Lower leg skin (tissue), 4 donors: ENCODE measurements around the gene RIPPLY3. TPM values are rescaled to one million over a fixed set of nuclear protein-coding genes. Genes with fewer than 3 reads are reported as not detected.
"Not testable (repeated sequence)": the region's sequence is repeated elsewhere in the genome, so short reads cannot be mapped to it uniquely, and the experiment has no call there.

Experiments
- DNase-seq, 2 donors: peaks; one replicate each; pipeline ENCODE4 v3.0.0-alpha.2; 2019; ENCODE audit warnings: low spot score in 2 of 2
- H3K4me3 ChIP-seq: fragments of 200-600 bp; sonication (generic); 2 replicates; pipeline ENCODE4 v1.5.1; 2017; ENCODE audit warnings: mild to moderate bottlenecking, low read depth; ENCODE audit not compliant: poor library complexity, severe bottlenecking
- POLR2A ChIP-seq, 2 donors: fragments of 450-650 bp; IDR thresholded peaks; one replicate each; pipeline ENCODE4 v1.6.1; 2016 to 2017; ENCODE audit warnings: antibody characterized with exemption in 2 of 2, mild to moderate bottlenecking in 1 of 2, moderate library complexity in 1 of 2
- WGBS, 2 donors: methylation state at CpG; one replicate each; pipeline ENCODE4 v1.1.5; 2018; 5-methylcytosine and 5-hydroxymethylcytosine counted together
- intact Hi-C: fragments of 100-400 bp; cut with DNase I; formaldehyde crosslinking; loops from one replicate; pipeline ENCODE4 v1.15.0; 2023; ENCODE audit warnings: low total_unique reads
- total RNA-seq, 4 donors: library from RNA; depleted of rRNA; stranded (reverse); fragments of >200 nt; gene quantifications; one replicate each; pipeline ENCODE4 v1.1.0, GENCODE V29; 2016
- TF ChIP-seq, protein P1 (sequence below), 3 donors: fragments of 450-650 bp; IDR thresholded peaks; one replicate each; pipeline ENCODE4 v1.5.1; 2016; ENCODE audit warnings: antibody characterized with exemption in 3 of 3, mild to moderate bottlenecking in 3 of 3, moderate library complexity in 2 of 3

The RIPPLY3 gene
- total RNA-seq, 4 donors from 2014 or later: not detected

DNA sequence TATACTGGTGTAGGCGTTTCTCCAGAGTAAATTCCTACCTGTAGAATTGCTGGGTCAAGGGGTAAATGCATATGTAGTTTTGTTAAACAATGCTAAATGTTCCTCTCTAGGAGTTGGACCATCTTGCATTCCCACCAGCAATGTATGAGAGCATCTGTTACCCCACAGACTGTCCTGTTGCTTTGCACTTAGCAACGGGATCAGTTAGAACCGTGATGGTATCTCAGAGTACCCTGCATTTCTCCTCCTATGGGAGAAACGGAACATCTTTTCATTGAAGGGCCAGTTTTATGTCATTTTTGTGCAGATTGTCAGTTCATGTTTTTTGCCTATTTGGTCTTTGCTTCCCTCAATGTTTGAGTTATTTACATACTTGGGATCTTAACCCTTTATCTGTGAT lies 18.0 kb upstream of the RIPPLY3 start:
- no peak overlapping the region for H3K4me3 ChIP-seq
- 70 to 76% methylated on average over 4 of the region's 4 CpGs for WGBS, 2 donors
- TF ChIP-seq, protein P1, sequence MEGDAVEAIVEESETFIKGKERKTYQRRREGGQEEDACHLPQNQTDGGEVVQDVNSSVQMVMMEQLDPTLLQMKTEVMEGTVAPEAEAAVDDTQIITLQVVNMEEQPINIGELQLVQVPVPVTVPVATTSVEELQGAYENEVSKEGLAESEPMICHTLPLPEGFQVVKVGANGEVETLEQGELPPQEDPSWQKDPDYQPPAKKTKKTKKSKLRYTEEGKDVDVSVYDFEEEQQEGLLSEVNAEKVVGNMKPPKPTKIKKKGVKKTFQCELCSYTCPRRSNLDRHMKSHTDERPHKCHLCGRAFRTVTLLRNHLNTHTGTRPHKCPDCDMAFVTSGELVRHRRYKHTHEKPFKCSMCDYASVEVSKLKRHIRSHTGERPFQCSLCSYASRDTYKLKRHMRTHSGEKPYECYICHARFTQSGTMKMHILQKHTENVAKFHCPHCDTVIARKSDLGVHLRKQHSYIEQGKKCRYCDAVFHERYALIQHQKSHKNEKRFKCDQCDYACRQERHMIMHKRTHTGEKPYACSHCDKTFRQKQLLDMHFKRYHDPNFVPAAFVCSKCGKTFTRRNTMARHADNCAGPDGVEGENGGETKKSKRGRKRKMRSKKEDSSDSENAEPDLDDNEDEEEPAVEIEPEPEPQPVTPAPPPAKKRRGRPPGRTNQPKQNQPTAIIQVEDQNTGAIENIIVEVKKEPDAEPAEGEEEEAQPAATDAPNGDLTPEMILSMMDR (IDR thresholded peaks at IDR 0.05): no peak
- TF ChIP-seq POLR2A (IDR thresholded peaks at IDR 0.05): no peak
- intact Hi-C loops: no loop called here
- DNase-seq: peak in 1 of 2 donors; percentile 6

GRCh38 chr21:36989199-36989698 lies 17.3 kb upstream of the RIPPLY3 start:
- intact Hi-C loops, DNase-seq: not testable (repeated sequence)
- WGBS, 2 donors: 39 to 42% methylated on average over 22 of the region's 22 CpGs

GRCh38 chr21:36989699-36990507 lies 16.6 kb upstream of the RIPPLY3 start:
- H3K4me3 ChIP-seq: peak overlapping the region; percentile 39
- 3 to 8% methylated on average over 47 to 61 of the region's 97 CpGs for WGBS, 2 donors
- no peak for TF ChIP-seq POLR2A (IDR thresholded peaks at IDR 0.05)
- TF ChIP-seq, protein P1 (IDR thresholded peaks at IDR 0.05): no peak
- DNase-seq: peak; percentile 82 to 97
- intact Hi-C loops: no loop called here

More at GRCh38 chr21:36989199-36989698, 17.3 kb upstream of the RIPPLY3 start:
- peak overlapping the region; percentile 23 for H3K4me3 ChIP-seq

DNA sequence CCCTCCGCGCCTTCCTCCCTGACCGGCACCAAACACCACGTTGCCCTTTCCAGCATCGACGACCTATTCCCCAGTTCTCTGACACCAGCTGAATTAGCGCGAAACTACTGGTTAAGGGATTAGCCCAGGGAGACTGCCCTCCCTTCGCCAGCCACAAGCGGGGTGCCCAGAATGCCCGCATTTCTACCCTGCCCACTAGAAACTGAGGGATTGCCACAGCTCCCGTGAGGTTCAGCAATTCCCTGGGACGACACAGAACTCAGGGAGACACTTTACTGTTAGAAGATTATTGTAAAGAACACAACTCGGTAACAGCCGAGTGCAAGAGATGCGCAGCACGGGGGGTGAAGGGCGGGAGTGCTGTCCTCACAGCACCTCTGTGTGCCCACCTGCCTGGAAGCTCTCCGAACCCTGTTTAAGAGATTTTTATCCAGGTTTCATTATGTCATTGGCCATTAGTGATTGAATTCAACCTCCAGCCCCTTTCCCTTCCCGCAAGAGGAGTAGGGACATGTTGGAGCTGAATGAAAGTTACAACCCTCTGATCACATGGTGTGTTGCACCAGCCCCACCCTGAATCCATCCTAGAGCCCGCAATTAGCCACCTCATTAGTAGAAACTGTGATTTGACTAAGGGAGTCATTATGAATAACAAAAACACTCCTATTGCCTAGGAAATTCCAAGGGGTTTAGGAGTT lies 15.8 kb upstream of the RIPPLY3 start:
- WGBS, 2 donors: 63 to 74% methylated on average over 19 to 21 of the region's 21 CpGs
- TF ChIP-seq, protein P1 (IDR thresholded peaks at IDR 0.05): no peak
- TF ChIP-seq POLR2A (IDR thresholded peaks at IDR 0.05): no peak
- no peak for DNase-seq
- intact Hi-C loops: no loop called here
- peak overlapping the region; percentile 39 for H3K4me3 ChIP-seq

- H3K4me3 ChIP-seq: no peak overlapping the region
- DNase-seq: no peak
- WGBS, 2 donors: 78 to 87% methylated on average over 7 of the region's 7 CpGs
- TF ChIP-seq, protein P1 (IDR thresholded peaks at IDR 0.05): no peak
- TF ChIP-seq POLR2A (IDR thresholded peaks at IDR 0.05): no peak
- intact Hi-C loops: no loop called here
Measured at GRCh38 chr21:36992671-36993070, 13.8 kb upstream of the RIPPLY3 start.

- WGBS, 2 donors: 42 to 43% methylated on average over 38 of the region's 38 CpGs
- H3K4me3 ChIP-seq: no peak overlapping the region
- intact Hi-C loops: no loop called here
- peak in 1 of 2 donors; percentile 82 for DNase-seq
- TF ChIP-seq, protein P1 (IDR thresholded peaks at IDR 0.05): no peak
- no peak for TF ChIP-seq POLR2A (IDR thresholded peaks at IDR 0.05)
Measured at GRCh38 chr21:36994501-36995158, 11.9 kb upstream of the RIPPLY3 start.

- DNase-seq: peak in 1 of 2 donors; percentile 72
- 91 to 95% methylated on average over 12 of the region's 12 CpGs for WGBS, 2 donors
- H3K4me3 ChIP-seq, intact Hi-C loops: not testable (repeated sequence)
Measured at GRCh38 chr21:36995285-36995684, 11.2 kb upstream of the RIPPLY3 start.
